Measurements from ENCODE around the gene GAD2. TPM values are rescaled to one million over a fixed set of nuclear protein-coding genes. Genes with fewer than 3 reads are reported as not detected.

Gene GAD2
- total RNA-seq, 2 donors from 2014 or later: 0.15 TPM; not detected in 1

DNA sequence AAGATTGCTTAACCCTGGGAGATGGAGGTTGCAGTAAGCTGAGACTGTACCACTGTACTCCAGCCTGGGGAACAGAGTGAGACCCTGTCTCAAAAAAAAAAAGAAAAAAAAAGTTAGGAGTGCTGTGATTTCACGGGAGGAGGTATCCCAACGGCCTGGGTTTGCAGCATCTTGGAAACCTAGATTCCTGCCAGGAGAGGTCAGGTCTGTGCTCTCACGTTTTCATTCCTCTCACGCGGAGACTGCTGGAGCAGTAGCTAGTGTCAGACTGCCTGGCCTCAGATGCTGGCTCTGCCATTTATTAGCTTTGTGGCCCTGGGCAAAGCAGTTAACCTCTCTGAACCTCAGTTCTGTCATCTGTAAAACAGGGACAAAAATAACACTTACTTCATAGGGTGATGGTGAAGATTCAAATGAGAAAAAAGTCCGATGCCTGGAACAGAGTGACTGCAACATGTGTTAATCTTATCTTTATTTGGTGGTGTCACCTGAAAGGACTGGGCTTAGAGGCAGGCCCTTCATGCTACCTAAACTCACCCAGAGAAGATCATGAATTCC is 94.9 kb downstream of the GAD2 start:
- Histone ChIP-seq H3K27me3 (ENCODE audit: control insufficient read depth, insufficient read depth, low read length, poor library complexity, severe bottlenecking) (no peaks in the 10 kb centered on the region), H3K27ac (ENCODE audit: low read depth, low read length) (no peak overlapping the region), H3K4me3 (ENCODE audit: low read length) (no peak overlapping the region), H3K36me3 (ENCODE audit: control insufficient read depth, insufficient read depth, low read length) (no peaks in the 10 kb centered on the region), H3K9ac (ENCODE audit: extremely low read depth, low read length, poor library complexity, severe bottlenecking) (no peak overlapping the region), H3K9me3 (ENCODE audit: control insufficient read depth, low read length) (no peaks in the 10 kb centered on the region), H3K4me1 (ENCODE audit: control insufficient read depth, insufficient read depth, low read length) (peaks cover 3% of the 10 kb centered on the region)
- 45 to 57% methylated on average over 6 of the region's 6 CpGs for WGBS, 2 experiments (ENCODE audit: insufficient coverage in 1 of 2, insufficient read length in 1 of 2)
- H3K4me1 Mint-ChIP-seq: peaks cover 23% of the 10 kb centered on the region
- TF ChIP-seq, protein P1, sequence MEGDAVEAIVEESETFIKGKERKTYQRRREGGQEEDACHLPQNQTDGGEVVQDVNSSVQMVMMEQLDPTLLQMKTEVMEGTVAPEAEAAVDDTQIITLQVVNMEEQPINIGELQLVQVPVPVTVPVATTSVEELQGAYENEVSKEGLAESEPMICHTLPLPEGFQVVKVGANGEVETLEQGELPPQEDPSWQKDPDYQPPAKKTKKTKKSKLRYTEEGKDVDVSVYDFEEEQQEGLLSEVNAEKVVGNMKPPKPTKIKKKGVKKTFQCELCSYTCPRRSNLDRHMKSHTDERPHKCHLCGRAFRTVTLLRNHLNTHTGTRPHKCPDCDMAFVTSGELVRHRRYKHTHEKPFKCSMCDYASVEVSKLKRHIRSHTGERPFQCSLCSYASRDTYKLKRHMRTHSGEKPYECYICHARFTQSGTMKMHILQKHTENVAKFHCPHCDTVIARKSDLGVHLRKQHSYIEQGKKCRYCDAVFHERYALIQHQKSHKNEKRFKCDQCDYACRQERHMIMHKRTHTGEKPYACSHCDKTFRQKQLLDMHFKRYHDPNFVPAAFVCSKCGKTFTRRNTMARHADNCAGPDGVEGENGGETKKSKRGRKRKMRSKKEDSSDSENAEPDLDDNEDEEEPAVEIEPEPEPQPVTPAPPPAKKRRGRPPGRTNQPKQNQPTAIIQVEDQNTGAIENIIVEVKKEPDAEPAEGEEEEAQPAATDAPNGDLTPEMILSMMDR (conservative IDR thresholded peaks at IDR 0.05): peak; percentile 77
- H3K4me3 Mint-ChIP-seq: no peak overlapping the region
- peak; percentile 86 for DNase-seq
- no peaks in the 10 kb centered on the region for H3K27me3 Mint-ChIP-seq (ENCODE audit: insufficient read depth)
- no peaks in the 10 kb centered on the region for H3K36me3 Mint-ChIP-seq (ENCODE audit: low read depth)
- H3K9me3 Mint-ChIP-seq: no peaks in the 10 kb centered on the region
- no peak overlapping the region for H3K27ac Mint-ChIP-seq

DNA sequence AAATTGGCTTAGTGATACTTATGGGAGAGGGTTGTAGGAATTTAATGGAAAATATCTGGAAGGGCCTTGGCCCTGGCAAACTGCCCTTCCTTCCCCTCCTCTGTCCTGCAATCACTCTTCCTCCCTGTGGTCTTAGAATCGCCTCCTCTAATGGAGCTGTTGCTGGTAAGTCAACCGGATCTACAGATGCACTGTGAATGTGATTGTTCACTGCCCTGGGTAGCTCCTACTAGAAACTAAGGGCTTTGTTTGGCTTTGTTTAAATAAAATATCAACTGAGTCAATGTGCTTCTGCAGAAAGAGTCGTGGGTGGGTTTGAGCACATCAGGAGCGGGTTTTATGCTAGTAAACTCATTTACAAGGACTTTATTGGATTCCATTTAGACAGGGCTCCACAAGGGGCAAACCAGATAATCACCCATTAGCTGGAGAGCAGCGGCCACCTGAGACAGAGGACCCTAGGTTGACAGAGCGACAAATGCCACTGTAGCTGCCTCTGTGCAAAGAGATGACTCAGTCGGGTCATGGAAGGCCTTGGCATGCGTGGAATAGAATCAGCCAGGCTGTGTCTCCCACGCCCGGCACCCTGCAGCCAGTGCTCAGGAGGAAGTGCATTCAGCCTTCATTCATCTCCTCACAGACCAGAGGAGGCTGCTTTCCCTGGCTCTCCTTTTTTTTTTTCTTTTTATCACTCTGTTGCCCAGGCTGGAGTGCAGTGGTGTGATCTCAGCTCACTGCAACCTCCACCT is 97.9 kb downstream of the GAD2 start:
- WGBS, 2 experiments (ENCODE audit: insufficient coverage in 1 of 2, insufficient read length in 1 of 2): 77 to 89% methylated on average over 9 to 10 of the region's 10 CpGs
- no peak for DNase-seq

DNA sequence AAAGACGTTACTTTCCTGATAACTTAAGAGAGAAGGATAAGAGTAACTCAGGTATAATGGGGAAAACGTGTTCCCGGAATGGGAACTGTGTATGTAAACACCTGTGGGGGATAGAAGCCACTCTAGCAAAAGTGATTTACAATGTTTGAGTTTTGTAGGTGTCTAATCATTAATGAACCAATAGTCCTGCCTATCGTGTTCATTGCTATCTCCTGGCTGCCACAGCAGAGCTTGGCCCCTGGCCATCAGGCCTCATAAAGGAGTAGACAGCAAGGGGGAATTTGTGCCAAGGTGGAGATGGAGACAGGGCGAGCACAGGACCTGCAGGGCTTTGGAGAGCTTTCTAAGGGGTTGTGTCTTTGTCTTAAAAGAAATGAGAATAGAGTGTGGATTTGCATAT is 102.1 kb downstream of the GAD2 start:
- 90 to 93% methylated on average over 3 to 5 of the region's 5 CpGs for WGBS, 2 experiments (ENCODE audit: insufficient coverage in 1 of 2, insufficient read length in 1 of 2)
- no peaks in the 10 kb centered on the region for H3K36me3 Mint-ChIP-seq (ENCODE audit: low read depth)
- no peak overlapping the region for H3K27ac ChIP-seq (ENCODE audit: low read depth, low read length)

More for the DNA sequence above, 97.9 kb downstream of the GAD2 start:
- Histone ChIP-seq H3K4me3 (ENCODE audit: low read length) (no peak overlapping the region), H3K9me3 (ENCODE audit: control insufficient read depth, low read length) (no peaks in the 10 kb centered on the region), H3K27ac (ENCODE audit: low read depth, low read length) (peak overlapping the region; percentile 18), H3K9ac (ENCODE audit: extremely low read depth, low read length, poor library complexity, severe bottlenecking) (no peak overlapping the region), H3K36me3 (ENCODE audit: control insufficient read depth, insufficient read depth, low read length) (no peaks in the 10 kb centered on the region), H3K4me1 (ENCODE audit: control insufficient read depth, insufficient read depth, low read length) (peaks cover 3% of the 10 kb centered on the region), H3K27me3 (ENCODE audit: control insufficient read depth, insufficient read depth, low read length, poor library complexity, severe bottlenecking) (no peaks in the 10 kb centered on the region)
- no peak overlapping the region for H3K4me3 Mint-ChIP-seq
- TF ChIP-seq, protein P1 (conservative IDR thresholded peaks at IDR 0.05): no peak
- no peak overlapping the region for H3K27ac Mint-ChIP-seq
- H3K9me3 Mint-ChIP-seq: no peaks in the 10 kb centered on the region
- no peaks in the 10 kb centered on the region for H3K27me3 Mint-ChIP-seq (ENCODE audit: insufficient read depth)
- H3K36me3 Mint-ChIP-seq (ENCODE audit: low read depth): no peaks in the 10 kb centered on the region
- peaks cover 11% of the 10 kb centered on the region for H3K4me1 Mint-ChIP-seq

More for the DNA sequence above, 102.1 kb downstream of the GAD2 start:
- no peak overlapping the region for H3K27ac Mint-ChIP-seq
- no peak overlapping the region for H3K4me3 Mint-ChIP-seq
- Histone ChIP-seq H3K9me3 (ENCODE audit: control insufficient read depth, low read length) (no peaks in the 10 kb centered on the region), H3K27me3 (ENCODE audit: control insufficient read depth, insufficient read depth, low read length, poor library complexity, severe bottlenecking) (no peaks in the 10 kb centered on the region), H3K4me1 (ENCODE audit: control insufficient read depth, insufficient read depth, low read length) (peaks cover 3% of the 10 kb centered on the region), H3K9ac (ENCODE audit: extremely low read depth, low read length, poor library complexity, severe bottlenecking) (no peak overlapping the region), H3K36me3 (ENCODE audit: control insufficient read depth, insufficient read depth, low read length) (no peaks in the 10 kb centered on the region), H3K4me3 (ENCODE audit: low read length) (no peak overlapping the region)
- peaks cover 4% of the 10 kb centered on the region for H3K4me1 Mint-ChIP-seq
- no peaks in the 10 kb centered on the region for H3K9me3 Mint-ChIP-seq
- TF ChIP-seq, protein P1 (conservative IDR thresholded peaks at IDR 0.05): no peak
- DNase-seq: no peak
- no peaks in the 10 kb centered on the region for H3K27me3 Mint-ChIP-seq (ENCODE audit: insufficient read depth)

Data from endodermal cell (in vitro differentiated cells).